IMR-90 (cell line): ENCODE data around the gene PTH2. TPM values are rescaled to one million over a fixed set of nuclear protein-coding genes. Genes with fewer than 3 reads are reported as not detected.

Experiments
- ATAC-seq: fragments of 200-7000 bp; cut with Tn5 transposase; 2 replicates; pipeline ENCODE4 v1.9.1; 2020; ENCODE audit warnings: low read depth, mild to moderate bottlenecking, moderate library complexity
- BruUV-seq: library from RNA; stranded (reverse); fragments of 400-500 nt; replicated peaks from 2 replicates; lab custom pipeline; 2021; lab: Mats Ljungman, UMichigan
- CTCF ChIA-PET: fragments of 300-600 bp; formaldehyde crosslinking; extraction: SDS; loops from one replicate; lab custom pipeline; 2021; ENCODE audit warnings: antibody characterized with exemption; lab: Yijun Ruan, JAX
- POLR2A ChIA-PET: fragments of 300-600 bp; sonication (Branson Sonifier 250); formaldehyde crosslinking; loops from one replicate; lab custom pipeline; 2022; ENCODE audit warnings: antibody characterized with exemption; ENCODE audit not compliant: unreplicated experiment; lab: Charles Lee
- DNase-seq: peaks from one replicate; pipeline ENCODE4 v3.0.0; 2013
- H2AFZ ChIP-seq: replicated peaks from 2 replicates; pipeline ENCODE3; 2013; ENCODE audit warnings: low read length, mild to moderate bottlenecking; ENCODE audit not compliant: poor library complexity
- H2AK5ac ChIP-seq: 2 replicates; pipeline ENCODE4 v1.6.1; 2013; ENCODE audit warnings: low read depth, low read length, inconsistent platforms
- H2AK9ac ChIP-seq: replicated peaks from 2 replicates; pipeline ENCODE3; 2013; ENCODE audit warnings: mild to moderate bottlenecking, low read depth, low read length, moderate library complexity; ENCODE audit not compliant: poor library complexity
- H2BK120ac ChIP-seq: 2 replicates; pipeline ENCODE4 v1.6.1; 2013; ENCODE audit warnings: low read depth, low read length, inconsistent platforms
- H2BK15ac ChIP-seq: 3 replicates; pipeline ENCODE4 v1.6.1; 2013; ENCODE audit warnings: low read depth, low read length, inconsistent platforms
- H2BK20ac ChIP-seq: 2 replicates; pipeline ENCODE4 v1.6.1; 2013; ENCODE audit warnings: low read depth, mild to moderate bottlenecking, inconsistent platforms, low read length, moderate library complexity
- H2BK5ac ChIP-seq: 2 replicates; pipeline ENCODE4 v1.6.1; 2013; ENCODE audit warnings: mild to moderate bottlenecking, low read depth, low read length, inconsistent platforms; ENCODE audit not compliant: poor library complexity, severe bottlenecking
- H3K14ac ChIP-seq: replicated peaks from 2 replicates; pipeline ENCODE4 v1.6.1; 2013; ENCODE audit warnings: low read depth, low read length, inconsistent platforms
- H3K18ac ChIP-seq: 2 replicates; pipeline ENCODE4 v1.6.1; 2013; ENCODE audit warnings: low read depth, low read length, control low read depth
- H3K23ac ChIP-seq: 2 replicates; pipeline ENCODE4 v1.6.1; 2013; ENCODE audit warnings: low read depth, low read length, inconsistent platforms
- H3K27ac ChIP-seq: 2 replicates; pipeline ENCODE4 v1.5.1; 2013; ENCODE audit warnings: mild to moderate bottlenecking, control low read depth, low read length; ENCODE audit not compliant: insufficient read depth
- H3K27me3 ChIP-seq: 2 replicates; pipeline ENCODE4 v1.6.1; 2013; ENCODE audit warnings: low read length; ENCODE audit not compliant: control insufficient read depth, insufficient read depth
- H3K36me3 ChIP-seq: 2 replicates; pipeline ENCODE4 v1.6.1; 2013; ENCODE audit warnings: low read length, mixed read lengths; ENCODE audit not compliant: control insufficient read depth, insufficient read depth
- H3K4ac ChIP-seq: 2 replicates; pipeline ENCODE4 v1.6.1; 2013; ENCODE audit warnings: low read depth, low read length, inconsistent platforms
- H3K4me1 ChIP-seq: 2 replicates; pipeline ENCODE4 v1.6.1; 2013; ENCODE audit warnings: low read length, mixed read lengths; ENCODE audit not compliant: control insufficient read depth, insufficient read depth
- H3K4me2 ChIP-seq: 2 replicates; pipeline ENCODE4 v1.6.1; 2013; ENCODE audit warnings: low read depth, mild to moderate bottlenecking, control low read depth, low read length, moderate library complexity
- H3K4me3 ChIP-seq: 2 replicates; pipeline ENCODE4 v1.5.1; 2013; ENCODE audit warnings: low read depth, mild to moderate bottlenecking, control low read depth, low read length, moderate library complexity; ENCODE audit not compliant: insufficient read depth
- H3K56ac ChIP-seq: 2 replicates; pipeline ENCODE4 v1.6.1; 2013; ENCODE audit warnings: low read length, inconsistent platforms; ENCODE audit not compliant: insufficient read depth; ENCODE audit errors: extremely low read depth
- H3K79me1 ChIP-seq, 2 experiments: 2 replicates each; pipeline ENCODE4 v1.6.1; 2013; ENCODE audit warnings: low read length in 2 of 2, inconsistent platforms in 1 of 2, low read depth in 1 of 2
- H3K9ac ChIP-seq: 2 replicates; pipeline ENCODE4 v1.6.1; 2013; ENCODE audit warnings: low read depth, low read length, control low read depth
- H3K9me1 ChIP-seq: 2 replicates; pipeline ENCODE4 v1.6.1; 2013; ENCODE audit warnings: low read length, inconsistent platforms; ENCODE audit not compliant: insufficient read depth
- H3K9me3 ChIP-seq: 2 replicates; pipeline ENCODE4 v1.6.1; 2013; ENCODE audit warnings: low read length; ENCODE audit not compliant: control insufficient read depth, insufficient read depth
- H4K20me1 ChIP-seq: 2 replicates; pipeline ENCODE4 v1.6.1; 2013; ENCODE audit warnings: low read length, inconsistent platforms; ENCODE audit not compliant: insufficient read depth
- H4K5ac ChIP-seq: 2 replicates; pipeline ENCODE4 v1.6.1; 2013; ENCODE audit warnings: mild to moderate bottlenecking, low read depth, low read length, control low read depth
- H4K8ac ChIP-seq, 2 experiments: 2 replicates each; pipeline ENCODE4 v1.6.1; 2013; ENCODE audit warnings: low read depth in 2 of 2, low read length in 2 of 2, control low read depth in 1 of 2, inconsistent platforms in 1 of 2
- H4K91ac ChIP-seq: 2 replicates; pipeline ENCODE4 v1.6.1; 2013; ENCODE audit warnings: low read depth, low read length, inconsistent platforms; ENCODE audit not compliant: insufficient read depth
- BHLHE40 ChIP-seq: fragments of 150-350 bp; IDR thresholded peaks from 2 replicates; pipeline ENCODE4 v1.6.1; 2016; ENCODE audit warnings: mild to moderate bottlenecking, low read depth, low read length
- CEBPB ChIP-seq: IDR thresholded peaks from 2 replicates; pipeline ENCODE4 v1.6.1; 2012; ENCODE audit warnings: low read depth, low read length, improper control_type of control experiment
- CHD1 ChIP-seq: IDR thresholded peaks from 2 replicates; pipeline ENCODE4 v1.6.1; 2012; ENCODE audit warnings: low read depth, low read length, improper control_type of control experiment
- ELK1 ChIP-seq: fragments of 150-350 bp; IDR thresholded peaks from 2 replicates; pipeline ENCODE4 v1.6.1; 2016; ENCODE audit warnings: low read depth, mild to moderate bottlenecking, low read length, moderate library complexity, borderline replicate concordance
- FOS ChIP-seq: fragments of 150-350 bp; IDR thresholded peaks from 2 replicates; pipeline ENCODE4 v1.6.1; 2016; ENCODE audit warnings: low read depth, low read length
- MAFK ChIP-seq: IDR thresholded peaks from 2 replicates; pipeline ENCODE4 v1.6.1; 2012; ENCODE audit warnings: low read depth, low read length, improper control_type of control experiment
- MAZ ChIP-seq: IDR thresholded peaks from 2 replicates; pipeline ENCODE4 v1.6.1; 2012; ENCODE audit warnings: low read depth, mild to moderate bottlenecking, low read length, improper control_type of control experiment, moderate library complexity, borderline replicate concordance
- NFE2L2 ChIP-seq: fragments of 150-350 bp; IDR thresholded peaks from 2 replicates; pipeline ENCODE4 v1.6.1; 2016; ENCODE audit warnings: low read depth, mild to moderate bottlenecking, low read length
- POLR2A ChIP-seq: IDR thresholded peaks from 2 replicates; pipeline ENCODE4 v1.6.1; 2012; ENCODE audit warnings: mild to moderate bottlenecking, low read depth, low read length
- RAD21 ChIP-seq: IDR thresholded peaks from 2 replicates; pipeline ENCODE4 v1.6.1; 2012; ENCODE audit warnings: low read length, improper control_type of control experiment
- RCOR1 ChIP-seq: IDR thresholded peaks from 2 replicates; pipeline ENCODE4 v1.6.1; 2012; ENCODE audit warnings: mild to moderate bottlenecking, low read length, improper control_type of control experiment; ENCODE audit not compliant: insufficient replicate concordance
- RFX5 ChIP-seq: IDR thresholded peaks from 2 replicates; pipeline ENCODE4 v1.8.0; 2012; ENCODE audit warnings: low read depth, mild to moderate bottlenecking, low read length, moderate library complexity
- WGBS, 2 experiments: methylation state at CpG; one replicate each; pipeline versions ENCODE4 v1.1.5 to v1.1.7; 2013; ENCODE audit warnings: missing lambda C conversion rate in 2 of 2; ENCODE audit not compliant: insufficient read length in 1 of 2; ENCODE audit errors: extremely low coverage in 2 of 2; 5-methylcytosine and 5-hydroxymethylcytosine counted together
- dilution Hi-C: fragments of 300-500 bp; cut with HindIII; formaldehyde crosslinking; loops from one replicate; pipeline ENCODE4 v1.14.3; 2018; ENCODE audit warnings: low sequenced_read_pairs; ENCODE audit not compliant: unreplicated experiment
- in situ Hi-C: fragments of 300-500 bp; cut with MboI; formaldehyde crosslinking; loops from 3 replicates; pipeline ENCODE4 v1.14.3; 2019; ENCODE audit warnings: low sequenced_read_pairs, inconsistent platforms, mixed read lengths
- intact Hi-C: fragments of 100-400 bp; cut with micrococcal nuclease; formaldehyde crosslinking; loops from 2 replicates; pipeline ENCODE4 v1.10.0; 2022
- polyA plus RNA-seq, 3 experiments: library from polyadenylated mRNA; depleted of rRNA; stranded (reverse); fragments of >200 nt; gene quantifications; 2 replicates each; pipeline ENCODE4 v1.2.3, GENCODE V29; 2012; ENCODE audit warnings: low replicate concordance in 1 of 3
- total RNA-seq: library from RNA; depleted of rRNA; stranded (reverse); fragments of >200 nt; gene quantifications from 2 replicates; pipeline ENCODE4 v1.2.3, GENCODE V29; 2012
- TF ChIP-seq, protein P1 (sequence below): fragments of 150-350 bp; IDR thresholded peaks from 2 replicates; pipeline ENCODE4 v1.6.1; 2017; ENCODE audit warnings: mild to moderate bottlenecking, antibody characterized with exemption, low read length, low read depth

Gene PTH2
- total and polyA plus RNA-seq, 2 of the 4 experiments (the other 2 are of a cell fraction), result not detected

GRCh38 chr19:49430172-49430677 lies 7.0 kb upstream of the PTH2 start:
- POLR2A ChIA-PET, result no interaction called here
- Histone ChIP-seq H2AFZ (no peak overlapping the region), H3K9me3 (peaks cover 16% of the 10 kb centered on the region), H4K91ac (no peak overlapping the region), H2BK20ac (no peak overlapping the region), H3K4ac (no peak overlapping the region), H3K4me1 (no peaks in the 10 kb centered on the region), H4K5ac (no peak overlapping the region), H3K27ac (no peak overlapping the region), H3K14ac (no peak overlapping the region), H2AK9ac (no peak overlapping the region), H2BK5ac (no peak overlapping the region), H3K18ac (no peak overlapping the region), H3K4me2 (no peak overlapping the region), H2BK120ac (no peak overlapping the region), H4K20me1 (no peaks in the 10 kb centered on the region), H3K9ac (no peak overlapping the region), H3K4me3 (no peak overlapping the region), H3K56ac (no peak overlapping the region), H3K9me1 (no peaks in the 10 kb centered on the region), H3K23ac (no peak overlapping the region), H3K27me3 (peaks cover 95% of the 10 kb centered on the region), H3K36me3 (no peaks in the 10 kb centered on the region), H2BK15ac (no peak overlapping the region), H2AK5ac (no peak overlapping the region), H3K79me1 (no peaks in the 10 kb centered on the region), H4K8ac (no peak overlapping the region)
- intact Hi-C loops, result no loop called here
- BruUV-seq, result no TSS peak
- ATAC-seq (no peak), DNase-seq (no peak)
- TF ChIP-seq ELK1, result no peak
- no peak for TF ChIP-seq BHLHE40
- TF ChIP-seq, protein P1, sequence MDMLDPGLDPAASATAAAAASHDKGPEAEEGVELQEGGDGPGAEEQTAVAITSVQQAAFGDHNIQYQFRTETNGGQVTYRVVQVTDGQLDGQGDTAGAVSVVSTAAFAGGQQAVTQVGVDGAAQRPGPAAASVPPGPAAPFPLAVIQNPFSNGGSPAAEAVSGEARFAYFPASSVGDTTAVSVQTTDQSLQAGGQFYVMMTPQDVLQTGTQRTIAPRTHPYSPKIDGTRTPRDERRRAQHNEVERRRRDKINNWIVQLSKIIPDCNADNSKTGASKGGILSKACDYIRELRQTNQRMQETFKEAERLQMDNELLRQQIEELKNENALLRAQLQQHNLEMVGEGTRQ, result no peak
- TF ChIP-seq NFE2L2, result no peak
- no peak for TF ChIP-seq MAFK
- TF ChIP-seq RAD21, result no peak
- TF ChIP-seq FOS, result no peak
- no peak for TF ChIP-seq CEBPB
- TF ChIP-seq CHD1, result no peak
- no peak for TF ChIP-seq MAZ
- no peak for TF ChIP-seq RCOR1
- TF ChIP-seq RFX5, result no peak
- no peak for TF ChIP-seq POLR2A
- in situ Hi-C loops, result loop anchor here (10.0 kb wide), 1 partner anchor 165 kb away; no protein-coding TSS in a partner anchor
- 62% methylated on average over 3 of the region's 9 CpGs; no CpG with 5 or more reads in 1 of the 2 experiments for WGBS, 2 experiments
- dilution Hi-C loops, result no loop called here
- CTCF ChIA-PET, result no interaction called here
